Measurements from ENCODE around the gene CIRBP.
A peak's percentile ranks its signal among the peaks of the same experiment; 100 is the strongest.

Gene CIRBP

DNA sequence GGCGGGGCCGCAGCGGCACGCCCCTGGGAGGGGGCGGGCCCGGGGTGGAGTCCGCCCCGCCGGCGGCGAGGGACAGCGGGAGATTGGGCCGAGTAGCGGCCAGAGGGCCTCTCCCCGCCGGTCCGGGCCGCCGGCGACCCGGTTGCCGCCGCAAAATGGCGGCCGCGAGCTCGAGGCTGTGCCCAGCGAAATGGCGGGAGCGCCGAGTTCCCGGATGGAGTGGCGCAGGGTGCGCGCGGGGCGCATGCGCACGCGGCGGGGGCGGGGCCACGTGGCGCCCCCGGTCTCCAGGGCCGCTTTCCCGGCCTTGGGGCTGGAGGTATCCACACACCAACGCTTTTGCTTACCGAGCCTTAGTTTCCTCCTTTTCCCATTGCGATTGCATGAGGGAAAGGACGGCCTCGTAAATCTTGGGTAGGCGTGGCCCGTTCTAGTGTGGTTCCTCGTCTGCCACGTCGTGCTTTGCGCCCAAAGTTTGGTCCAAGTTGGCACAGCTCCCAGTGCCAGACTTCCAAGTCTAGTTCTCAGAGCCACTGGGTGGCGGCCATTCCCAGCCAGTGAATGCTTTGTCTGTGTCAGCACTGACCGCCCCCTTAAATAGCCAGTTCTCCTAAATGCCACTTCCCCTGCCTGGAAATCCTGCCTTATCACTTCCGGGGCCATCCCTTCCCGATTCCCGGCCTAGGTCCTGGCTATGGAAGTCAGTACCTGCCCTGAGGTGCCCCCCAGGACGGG is 513 bp downstream of the CIRBP start:
- peaks cover 16% of the 10 kb centered on the region for H4K20me1 ChIP-seq (ENCODE audit: insufficient read depth, low read length)
- H3K4me2 ChIP-seq (ENCODE audit: low read length) = peak overlapping the region; percentile 98
- peak overlapping the region; percentile 86 for H3K9ac ChIP-seq (ENCODE audit: low read length)
- H2AFZ ChIP-seq (ENCODE audit: low read depth, low read length) = no peak overlapping the region
- no peak for TF ChIP-seq EZH2phosphoT487 (IDR thresholded peaks at IDR 0.05; ENCODE audit: low read depth)
- TF ChIP-seq, protein P1, sequence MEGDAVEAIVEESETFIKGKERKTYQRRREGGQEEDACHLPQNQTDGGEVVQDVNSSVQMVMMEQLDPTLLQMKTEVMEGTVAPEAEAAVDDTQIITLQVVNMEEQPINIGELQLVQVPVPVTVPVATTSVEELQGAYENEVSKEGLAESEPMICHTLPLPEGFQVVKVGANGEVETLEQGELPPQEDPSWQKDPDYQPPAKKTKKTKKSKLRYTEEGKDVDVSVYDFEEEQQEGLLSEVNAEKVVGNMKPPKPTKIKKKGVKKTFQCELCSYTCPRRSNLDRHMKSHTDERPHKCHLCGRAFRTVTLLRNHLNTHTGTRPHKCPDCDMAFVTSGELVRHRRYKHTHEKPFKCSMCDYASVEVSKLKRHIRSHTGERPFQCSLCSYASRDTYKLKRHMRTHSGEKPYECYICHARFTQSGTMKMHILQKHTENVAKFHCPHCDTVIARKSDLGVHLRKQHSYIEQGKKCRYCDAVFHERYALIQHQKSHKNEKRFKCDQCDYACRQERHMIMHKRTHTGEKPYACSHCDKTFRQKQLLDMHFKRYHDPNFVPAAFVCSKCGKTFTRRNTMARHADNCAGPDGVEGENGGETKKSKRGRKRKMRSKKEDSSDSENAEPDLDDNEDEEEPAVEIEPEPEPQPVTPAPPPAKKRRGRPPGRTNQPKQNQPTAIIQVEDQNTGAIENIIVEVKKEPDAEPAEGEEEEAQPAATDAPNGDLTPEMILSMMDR (IDR thresholded peaks at IDR 0.05; ENCODE audit: low read depth, low read length) = no peak; the same call in 1 of the 2 replicates
- peak overlapping the region; percentile 69 for H3K27ac ChIP-seq (ENCODE audit: low read length)
- H3K4me3 ChIP-seq (ENCODE audit: low read length) = peak overlapping the region; percentile 81
- peaks cover 50% of the 10 kb centered on the region for H3K36me3 ChIP-seq (replicated peaks; ENCODE audit: low read depth, low read length)
- peaks cover 51% of the 10 kb centered on the region for H3K79me2 ChIP-seq (ENCODE audit: low read length)
- H3K9me3 ChIP-seq (ENCODE audit: insufficient read depth, low read length) = no peaks in the 10 kb centered on the region
- peaks cover 15% of the 10 kb centered on the region for H3K27me3 ChIP-seq (ENCODE audit: low read depth, low read length)
- peaks cover 44% of the 10 kb centered on the region for H3K4me1 ChIP-seq (ENCODE audit: low read length)

DNA sequence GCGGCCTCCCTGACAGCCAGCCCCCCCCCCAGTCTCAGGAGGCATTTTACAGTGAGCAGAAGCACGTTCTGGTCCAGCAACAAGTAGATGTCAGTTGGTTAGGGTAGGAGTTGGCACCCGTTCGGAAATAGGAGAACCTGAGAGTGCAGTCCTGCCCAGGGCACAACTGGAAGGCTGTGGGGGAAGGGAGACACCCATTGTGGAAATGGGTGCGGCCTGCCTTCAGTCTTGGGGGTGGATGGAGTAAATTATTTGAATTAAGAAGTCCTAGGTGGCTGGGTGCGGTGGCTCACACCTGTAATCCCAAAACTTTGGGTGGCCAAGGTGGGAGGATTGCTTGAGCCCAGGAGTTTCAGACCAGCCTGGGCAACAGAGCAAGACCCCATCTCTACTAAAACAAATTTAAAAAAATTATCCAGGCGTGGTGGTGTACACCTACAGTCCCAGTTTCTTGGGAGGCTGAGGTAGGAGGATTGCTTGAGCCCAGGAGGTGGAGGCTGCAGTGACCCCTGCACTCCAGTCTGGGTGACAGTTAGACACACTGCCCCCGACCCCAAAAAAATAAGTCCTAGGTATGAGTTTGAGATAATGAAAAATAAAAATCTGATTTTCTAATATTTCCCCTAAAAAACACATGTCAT is 1.2 kb downstream of the CIRBP start:
- Histone ChIP-seq H3K79me2 (ENCODE audit: low read length) (peaks cover 55% of the 10 kb centered on the region), H2AFZ (ENCODE audit: low read depth, low read length) (no peak overlapping the region), H3K9me3 (ENCODE audit: insufficient read depth, low read length) (no peaks in the 10 kb centered on the region), H3K4me2 (ENCODE audit: low read length) (peak overlapping the region; percentile 98), H3K9ac (ENCODE audit: low read length) (peak overlapping the region; percentile 86), H3K27ac (ENCODE audit: low read length) (peak overlapping the region; percentile 69), H3K4me3 (ENCODE audit: low read length) (peak overlapping the region; percentile 81), H3K27me3 (ENCODE audit: low read depth, low read length) (peaks cover 15% of the 10 kb centered on the region), H4K20me1 (ENCODE audit: insufficient read depth, low read length) (peaks cover 16% of the 10 kb centered on the region), H3K4me1 (ENCODE audit: low read length) (peaks cover 43% of the 10 kb centered on the region), H3K36me3 (replicated peaks; ENCODE audit: low read depth, low read length) (peaks cover 54% of the 10 kb centered on the region)
- TF ChIP-seq, protein P1 (IDR thresholded peaks at IDR 0.05; ENCODE audit: low read depth, low read length) = no peak
- TF ChIP-seq EZH2phosphoT487 (IDR thresholded peaks at IDR 0.05; ENCODE audit: low read depth) = no peak

DNA sequence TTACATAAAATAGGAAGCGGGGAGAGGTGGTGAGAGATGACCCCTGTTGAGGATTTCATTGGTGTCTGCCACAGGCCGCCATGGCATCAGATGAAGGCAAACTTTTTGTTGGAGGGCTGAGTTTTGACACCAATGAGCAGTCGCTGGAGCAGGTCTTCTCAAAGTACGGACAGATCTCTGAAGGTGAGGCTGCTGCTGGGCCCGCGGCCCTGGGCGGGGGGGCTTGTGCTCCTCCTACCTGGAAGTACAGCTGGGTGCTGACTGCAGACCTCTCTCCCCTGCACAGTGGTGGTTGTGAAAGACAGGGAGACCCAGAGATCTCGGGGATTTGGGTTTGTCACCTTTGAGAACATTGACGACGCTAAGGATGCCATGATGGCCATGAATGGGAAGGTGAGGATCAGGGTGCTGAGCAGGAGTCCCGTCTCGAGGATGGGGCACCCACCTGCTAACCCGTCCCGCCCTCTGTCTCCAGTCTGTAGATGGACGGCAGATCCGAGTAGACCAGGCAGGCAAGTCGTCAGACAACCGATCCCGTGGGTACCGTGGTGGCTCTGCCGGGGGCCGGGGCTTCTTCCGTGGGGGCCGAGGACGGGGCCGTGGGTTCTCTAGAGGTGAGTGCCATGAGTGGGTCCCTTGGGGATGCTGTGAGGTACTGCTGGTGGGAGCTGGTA is 1.9 kb downstream of the CIRBP start:
- Histone ChIP-seq H3K27me3 (ENCODE audit: low read depth, low read length) (peaks cover 12% of the 10 kb centered on the region), H3K4me3 (ENCODE audit: low read length) (peak overlapping the region; percentile 81), H3K9ac (ENCODE audit: low read length) (peak overlapping the region; percentile 86), H2AFZ (ENCODE audit: low read depth, low read length) (no peak overlapping the region), H3K36me3 (replicated peaks; ENCODE audit: low read depth, low read length) (peaks cover 54% of the 10 kb centered on the region), H3K4me2 (ENCODE audit: low read length) (peak overlapping the region; percentile 98), H3K9me3 (ENCODE audit: insufficient read depth, low read length) (no peaks in the 10 kb centered on the region), H4K20me1 (ENCODE audit: insufficient read depth, low read length) (peaks cover 16% of the 10 kb centered on the region), H3K79me2 (ENCODE audit: low read length) (peaks cover 57% of the 10 kb centered on the region), H3K27ac (ENCODE audit: low read length) (peak overlapping the region; percentile 69; the same call in 1 of the 2 replicates), H3K4me1 (ENCODE audit: low read length) (peaks cover 38% of the 10 kb centered on the region)
- TF ChIP-seq, protein P1 (IDR thresholded peaks at IDR 0.05; ENCODE audit: low read depth, low read length) = no peak
- TF ChIP-seq EZH2phosphoT487 (IDR thresholded peaks at IDR 0.05; ENCODE audit: low read depth) = no peak
